GM20000 (cell line): Measurements from ENCODE around the gene ADGRD2.

Source experiments
- DNase-seq: peaks from one replicate; pipeline ENCODE4 v3.0.0; 2012; ENCODE audit warnings: low spot score
- TF ChIP-seq, protein P1 (sequence below): IDR thresholded peaks from 2 replicates; pipeline ENCODE4 v1.5.1; 2012; ENCODE audit warnings: mild to moderate bottlenecking, control low read depth; ENCODE audit errors: extremely low read depth, missing control alignments

Gene ADGRD2

DNA sequence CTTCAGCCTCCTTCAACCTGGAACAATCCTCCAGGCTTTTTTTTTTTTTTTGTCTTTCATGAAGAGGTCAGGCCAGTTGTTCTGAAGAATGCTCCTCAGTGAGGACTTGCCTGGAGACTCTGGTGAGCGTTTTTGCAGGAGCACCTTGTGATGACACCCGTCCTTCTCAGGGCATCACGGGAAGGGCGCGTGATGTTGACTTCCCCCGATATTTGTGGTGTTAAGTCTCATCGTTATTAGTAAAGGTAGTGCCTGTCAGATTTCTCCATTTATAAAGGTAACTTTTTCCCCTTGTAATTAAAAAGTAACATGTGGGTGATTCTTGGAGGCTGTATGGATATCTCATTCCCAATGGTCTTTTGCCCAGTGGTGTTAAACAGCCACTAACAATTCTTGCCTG, 23.9 kb upstream of the ADGRD2 start:
- DNase-seq = no peak
- TF ChIP-seq, protein P1, sequence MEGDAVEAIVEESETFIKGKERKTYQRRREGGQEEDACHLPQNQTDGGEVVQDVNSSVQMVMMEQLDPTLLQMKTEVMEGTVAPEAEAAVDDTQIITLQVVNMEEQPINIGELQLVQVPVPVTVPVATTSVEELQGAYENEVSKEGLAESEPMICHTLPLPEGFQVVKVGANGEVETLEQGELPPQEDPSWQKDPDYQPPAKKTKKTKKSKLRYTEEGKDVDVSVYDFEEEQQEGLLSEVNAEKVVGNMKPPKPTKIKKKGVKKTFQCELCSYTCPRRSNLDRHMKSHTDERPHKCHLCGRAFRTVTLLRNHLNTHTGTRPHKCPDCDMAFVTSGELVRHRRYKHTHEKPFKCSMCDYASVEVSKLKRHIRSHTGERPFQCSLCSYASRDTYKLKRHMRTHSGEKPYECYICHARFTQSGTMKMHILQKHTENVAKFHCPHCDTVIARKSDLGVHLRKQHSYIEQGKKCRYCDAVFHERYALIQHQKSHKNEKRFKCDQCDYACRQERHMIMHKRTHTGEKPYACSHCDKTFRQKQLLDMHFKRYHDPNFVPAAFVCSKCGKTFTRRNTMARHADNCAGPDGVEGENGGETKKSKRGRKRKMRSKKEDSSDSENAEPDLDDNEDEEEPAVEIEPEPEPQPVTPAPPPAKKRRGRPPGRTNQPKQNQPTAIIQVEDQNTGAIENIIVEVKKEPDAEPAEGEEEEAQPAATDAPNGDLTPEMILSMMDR = no peak

DNA sequence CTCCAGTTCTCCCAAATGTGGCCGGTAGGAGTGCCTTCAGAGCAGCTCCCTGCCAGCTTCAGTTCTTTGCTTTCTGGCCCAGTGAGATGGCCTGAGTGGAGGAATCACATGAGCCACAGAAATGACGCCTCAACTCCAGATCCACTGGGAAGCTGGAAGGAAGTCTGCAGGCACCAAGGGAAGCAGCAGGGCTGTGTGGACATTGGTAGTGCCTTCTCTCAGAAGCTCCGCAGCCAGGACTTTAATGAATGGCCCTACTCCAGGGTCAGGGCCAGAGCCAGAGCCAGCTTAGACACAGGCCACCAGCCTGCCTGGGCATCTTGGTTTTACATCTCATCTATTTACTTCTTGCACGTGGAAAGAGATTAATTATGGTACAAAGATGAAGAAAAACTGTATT, 23.0 kb upstream of the ADGRD2 start:
- TF ChIP-seq, protein P1 = no peak
- no peak for DNase-seq

GRCh38 chr9:124428751-124429529, 21.3 kb upstream of the ADGRD2 start:
- TF ChIP-seq, protein P1 = no peak
- no peak for DNase-seq

GRCh38 chr9:124429530-124429867, 20.8 kb upstream of the ADGRD2 start:
- TF ChIP-seq, protein P1 = no peak
- DNase-seq = no peak

- TF ChIP-seq, protein P1 = no peak
- no peak for DNase-seq
Observed at GRCh38 chr9:124436320-124436719, 13.9 kb upstream of the ADGRD2 start.

- DNase-seq = no peak
- TF ChIP-seq, protein P1 = no peak
Observed at GRCh38 chr9:124437086-124437485, 13.2 kb upstream of the ADGRD2 start.

DNA sequence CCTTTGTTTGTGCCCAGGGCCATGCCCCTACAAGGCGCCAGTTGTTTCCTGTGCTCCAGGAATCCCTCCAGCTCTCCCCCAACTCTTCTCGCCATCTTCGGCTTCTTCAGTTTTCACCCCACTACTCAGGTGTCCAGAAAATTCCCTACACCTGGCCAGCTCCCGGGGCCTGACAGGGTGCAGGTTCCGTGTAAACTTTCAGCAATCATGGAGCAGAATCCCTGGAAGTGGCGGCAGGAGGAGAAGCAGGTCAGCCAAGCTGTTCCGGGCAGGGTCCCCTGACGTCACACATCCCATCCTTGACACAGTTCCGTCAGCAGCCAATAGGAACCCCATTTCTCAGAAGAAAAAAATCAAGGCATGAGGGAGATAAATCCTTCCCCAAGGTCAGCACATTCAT, 12.2 kb upstream of the ADGRD2 start:
- TF ChIP-seq, protein P1 = no peak
- no peak for DNase-seq
